ENCODE measurements around the gene NT5DC2.

The NT5DC2 gene

DNA sequence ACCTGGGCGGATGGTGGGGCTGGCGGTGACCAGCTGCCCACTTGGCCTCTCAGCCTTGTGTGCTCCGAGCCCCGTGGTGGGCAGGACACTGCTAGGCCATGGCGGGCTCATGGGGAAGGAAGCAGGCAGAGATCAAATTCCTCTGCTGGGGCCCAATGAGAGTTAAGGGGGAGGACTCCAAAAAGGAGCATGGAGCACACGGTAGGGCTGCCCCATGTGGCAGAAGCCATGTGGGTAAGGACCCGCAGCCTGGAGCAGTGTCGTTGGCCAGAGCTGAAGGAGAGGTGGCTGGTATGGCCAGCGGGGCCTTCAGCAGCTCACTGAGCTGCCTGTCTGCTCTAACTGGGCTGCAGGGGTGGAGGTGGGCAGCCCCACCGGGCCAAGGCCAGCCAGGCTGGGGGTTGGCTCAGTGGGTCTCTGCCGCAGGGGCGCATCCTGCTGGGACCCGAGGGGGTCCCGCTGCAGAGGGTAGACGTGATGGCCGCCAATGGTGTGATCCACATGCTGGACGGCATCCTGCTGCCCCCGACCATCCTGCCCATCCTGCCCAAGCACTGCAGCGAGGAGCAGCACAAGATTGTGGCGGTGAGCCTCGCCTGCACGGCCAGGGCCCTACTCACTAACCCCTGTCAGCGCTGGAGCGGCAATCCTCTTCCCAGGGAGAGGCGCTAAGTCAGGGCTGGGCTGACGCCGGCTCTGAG, 27.2 kb downstream of the NT5DC2 start:
- no peak for DNase-seq

DNA sequence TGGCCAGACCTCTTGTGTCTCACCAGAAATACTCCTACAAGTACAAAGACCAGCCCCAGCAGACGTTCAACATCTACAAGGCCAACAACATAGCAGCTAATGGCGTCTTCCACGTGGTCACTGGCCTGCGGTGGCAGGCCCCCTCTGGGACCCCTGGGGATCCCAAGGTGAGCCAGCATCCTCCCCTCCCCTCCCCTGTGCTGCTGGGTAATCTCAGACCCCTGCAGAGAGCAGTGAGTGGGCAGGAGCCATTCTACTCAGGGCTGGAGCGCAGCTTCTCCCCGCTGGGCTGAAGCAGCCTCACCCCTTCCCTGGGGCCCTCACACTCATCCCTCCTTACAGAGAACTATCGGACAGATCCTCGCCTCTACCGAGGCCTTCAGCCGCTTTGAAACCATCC, 28.7 kb downstream of the NT5DC2 start:
- DNase-seq: no peak

DNA sequence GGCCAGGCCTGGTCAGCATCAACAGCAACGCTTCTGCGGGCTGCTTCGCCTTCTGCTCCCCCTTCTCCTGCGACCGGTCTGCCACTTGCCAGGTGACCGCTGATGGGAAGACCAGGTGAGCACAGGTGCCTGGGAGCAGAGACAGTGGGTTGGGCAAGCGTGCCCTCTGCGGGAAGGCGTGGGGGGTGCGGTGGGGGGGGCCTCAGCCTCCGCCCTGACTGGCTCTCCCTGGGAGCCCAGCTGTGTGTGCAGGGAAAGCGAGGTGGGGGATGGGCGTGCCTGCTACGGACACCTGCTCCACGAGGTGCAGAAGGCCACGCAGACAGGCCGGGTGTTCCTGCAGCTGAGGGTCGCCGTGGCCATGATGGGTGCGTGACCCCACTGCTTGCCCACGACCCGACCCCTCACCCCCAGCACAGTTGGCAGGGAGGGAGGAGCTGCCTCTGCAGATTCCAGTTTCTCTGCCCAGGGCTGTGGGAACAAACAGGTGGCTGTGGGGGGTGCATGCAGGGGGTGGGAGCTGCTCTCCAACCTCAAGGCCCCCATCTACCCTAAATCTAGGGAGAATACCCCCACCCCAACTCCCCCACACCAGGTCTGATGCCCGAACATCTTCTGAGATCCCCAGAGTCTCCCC, 29.8 kb downstream of the NT5DC2 start:
- no peak for DNase-seq

DNA sequence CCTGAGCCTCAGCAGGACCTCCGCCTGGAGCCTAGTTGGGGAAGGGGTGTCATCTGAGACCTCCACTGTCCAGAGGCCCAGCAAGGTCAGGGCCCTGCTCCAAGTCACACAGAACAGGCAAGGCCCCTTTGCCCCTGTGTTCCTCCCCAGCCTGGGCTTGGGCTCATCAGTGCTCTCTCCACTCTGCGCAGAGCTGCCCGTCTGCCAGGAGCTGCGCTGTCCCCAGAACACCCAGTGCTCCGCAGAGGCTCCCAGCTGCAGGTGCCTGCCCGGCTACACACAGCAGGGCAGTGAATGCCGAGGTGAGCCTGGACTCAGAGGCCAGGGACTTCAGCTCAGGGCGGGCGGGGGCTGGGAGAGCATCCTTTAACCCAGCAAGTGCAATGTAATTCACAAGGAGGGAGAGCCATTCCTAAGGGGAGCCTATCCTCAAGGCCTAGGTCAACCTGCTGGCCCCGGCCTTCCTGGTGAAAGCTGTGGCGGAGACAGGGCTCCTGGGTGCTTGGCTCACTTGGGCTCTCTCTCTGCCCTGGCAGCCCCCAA, 30.8 kb downstream of the NT5DC2 start:
- DNase-seq: no peak

DNA sequence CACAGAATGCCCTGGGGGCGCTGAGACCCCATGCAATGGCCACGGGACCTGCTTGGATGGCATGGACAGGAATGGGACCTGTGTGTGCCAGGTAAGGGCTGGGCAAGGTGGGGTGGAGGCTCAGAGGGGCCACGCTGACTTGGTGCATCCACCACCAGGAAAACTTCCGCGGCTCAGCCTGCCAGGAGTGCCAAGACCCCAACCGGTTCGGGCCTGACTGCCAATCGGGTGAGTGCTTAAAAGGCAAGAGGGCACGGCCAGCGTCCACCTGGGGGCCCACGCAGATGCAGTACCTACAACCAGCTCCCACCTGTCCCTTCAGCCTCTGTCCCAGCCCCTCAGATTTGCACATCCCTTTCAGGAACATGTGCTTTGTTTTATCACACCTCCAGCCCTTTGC, 31.7 kb downstream of the NT5DC2 start:
- no peak for DNase-seq

DNA sequence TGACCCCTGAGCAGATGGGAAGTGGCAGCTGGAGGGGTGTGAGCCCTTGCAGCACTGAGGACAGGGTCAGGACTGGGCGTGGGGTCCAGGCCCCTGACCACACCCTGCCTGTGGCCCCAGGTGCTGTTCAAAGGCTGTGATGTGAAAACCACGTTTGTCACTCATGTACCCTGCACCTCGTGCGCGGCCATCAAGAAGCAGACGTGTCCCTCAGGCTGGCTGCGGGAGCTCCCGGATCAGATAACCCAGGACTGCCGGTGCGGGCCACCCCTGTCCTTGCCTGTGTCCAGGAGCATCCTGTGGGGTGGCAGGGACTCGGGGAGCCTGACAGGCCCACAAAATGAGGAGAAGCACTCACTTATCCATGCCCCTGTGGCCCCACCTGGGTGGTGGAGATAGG, 32.6 kb downstream of the NT5DC2 start:
- no peak for DNase-seq

DNA sequence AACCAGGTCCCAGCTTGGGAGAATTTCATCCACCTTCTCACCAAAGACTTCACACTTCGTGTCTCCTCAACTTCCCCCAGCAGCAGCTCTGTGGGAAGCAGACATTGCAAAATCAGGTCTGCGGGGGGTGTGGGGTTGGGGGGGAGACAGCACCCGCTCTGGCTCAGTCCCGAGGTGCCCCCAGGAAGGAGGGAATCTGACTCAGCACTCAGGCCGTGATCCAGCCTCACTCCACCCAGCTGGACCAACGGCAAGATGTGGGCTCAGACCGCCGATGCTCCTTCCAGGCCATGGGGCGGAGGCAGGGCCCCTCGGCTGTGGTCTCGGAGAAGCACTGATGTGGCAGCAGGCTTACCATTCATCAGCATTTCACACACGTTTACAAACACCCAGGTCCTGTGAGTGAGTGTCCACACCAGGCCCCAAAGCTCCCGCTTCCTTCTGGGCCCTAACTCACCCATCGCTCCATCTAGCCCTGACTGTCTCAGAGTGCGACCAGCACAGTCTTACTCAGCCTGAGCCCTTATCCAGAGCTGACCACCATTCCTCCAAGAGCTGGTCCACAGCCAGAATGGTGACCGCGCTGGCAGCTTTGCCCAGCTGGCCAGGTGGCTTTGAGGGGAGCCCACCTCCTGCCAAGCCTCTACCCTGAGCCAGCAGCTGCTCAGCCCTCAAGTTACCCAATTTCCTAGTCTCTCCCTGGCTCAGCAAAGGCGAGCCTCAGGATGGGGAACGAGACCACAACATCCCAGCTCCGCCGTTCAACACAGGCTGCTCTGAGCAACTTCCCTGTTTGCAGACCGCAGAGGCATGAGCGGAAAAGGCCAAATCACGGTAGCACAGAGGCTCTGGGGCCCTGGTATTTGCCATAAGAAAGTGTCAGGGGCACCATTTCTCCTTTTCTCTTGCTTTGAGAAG, 35.3 kb downstream of the NT5DC2 start:
- DNase-seq: no peak

DNA sequence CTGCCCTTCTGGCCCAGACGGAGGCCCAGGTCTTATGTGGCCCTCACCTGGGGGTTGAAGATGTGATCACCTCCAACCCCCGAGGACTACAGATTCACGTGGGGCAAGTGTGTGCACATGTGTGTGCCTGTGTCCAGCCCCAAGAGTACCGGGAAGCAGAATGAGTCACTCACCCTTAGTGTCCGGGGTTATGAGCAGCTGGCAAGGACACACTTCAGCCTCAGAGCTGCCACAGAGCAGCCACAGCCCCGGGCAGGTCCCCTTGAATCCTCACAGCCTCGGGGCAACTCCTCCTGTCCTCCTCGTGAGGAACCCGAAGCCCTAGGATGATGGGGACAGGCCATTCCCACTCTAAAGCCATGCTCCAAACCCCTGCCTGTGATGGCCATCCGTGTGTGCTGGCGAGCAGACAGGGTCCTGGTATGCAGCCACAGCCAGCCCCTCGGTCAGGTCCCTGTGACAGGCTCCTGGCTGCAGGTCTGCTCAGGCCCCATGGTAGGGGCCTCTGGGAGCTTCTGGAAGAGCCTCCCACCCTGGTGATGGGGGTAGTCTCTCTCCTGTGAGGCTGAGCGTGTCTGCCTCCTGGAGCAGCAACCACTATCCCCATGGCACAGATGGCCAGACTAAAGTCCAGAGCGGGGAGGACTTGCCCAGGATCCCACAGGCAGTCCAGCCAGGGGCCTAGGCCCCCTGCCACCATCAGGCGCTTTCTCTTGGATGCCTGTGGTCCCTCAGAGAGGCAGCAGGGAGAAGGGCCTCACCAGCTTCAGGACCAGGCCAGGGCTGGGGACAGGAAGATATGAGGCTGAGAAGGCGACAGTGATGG, 37.7 kb downstream of the NT5DC2 start:
- DNase-seq: no peak

DNA sequence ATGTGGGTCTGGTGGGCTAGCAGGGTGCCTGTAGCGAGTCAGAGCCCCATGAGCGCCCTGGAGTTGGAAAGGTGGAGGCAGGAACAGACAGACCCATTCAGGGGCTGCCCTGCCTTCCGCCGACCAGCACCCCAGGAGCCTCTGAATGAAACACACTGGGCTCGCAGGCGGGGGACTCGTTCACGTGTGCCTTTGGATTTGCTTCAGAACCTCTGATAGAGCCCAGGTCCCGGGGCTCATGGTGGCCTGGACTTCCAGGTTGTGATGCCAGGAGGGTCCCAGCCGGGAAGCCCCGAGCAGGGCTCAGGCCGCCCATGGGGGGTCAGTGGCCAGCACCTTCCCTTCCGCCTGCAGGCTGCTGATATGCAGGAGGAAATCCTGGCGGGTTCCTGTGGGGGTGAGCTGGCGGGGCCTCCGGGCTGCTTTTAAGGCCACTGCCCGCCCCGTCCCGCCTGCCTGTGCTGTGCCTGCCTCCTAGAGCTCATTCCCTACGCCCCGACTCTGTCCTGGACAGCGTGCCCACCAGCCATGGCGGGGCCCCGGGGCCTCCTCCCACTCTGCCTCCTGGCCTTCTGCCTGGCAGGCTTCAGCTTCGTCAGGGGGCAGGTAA, 38.7 kb downstream of the NT5DC2 start, which contains the start of gene STAB1:
Gene STAB1, plus strand, starts transcription at position 453 of the 610 bp plus-strand sequence. Its CDS starts 76 bp downstream, at position 529.
- no peak for DNase-seq

DNA sequence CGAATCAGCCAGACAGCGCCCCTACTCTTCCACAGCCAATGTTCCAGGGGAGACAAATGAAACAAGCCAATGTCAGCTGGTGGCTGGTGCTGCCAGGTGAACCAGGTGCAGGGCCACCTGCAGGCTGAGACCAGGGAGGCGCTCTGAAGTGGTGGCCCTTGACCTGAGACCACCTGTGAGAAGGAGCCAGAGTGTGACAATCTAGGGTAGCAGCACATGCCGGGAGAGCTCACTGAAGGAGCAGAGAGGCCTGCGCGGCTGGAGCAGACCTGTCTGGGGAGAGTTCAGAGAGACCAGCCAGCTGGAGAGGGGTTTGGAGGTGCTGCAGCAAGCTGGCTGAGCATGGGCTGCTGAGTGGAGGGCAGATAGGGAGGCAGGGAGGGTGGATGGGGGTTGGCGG, 39.2 kb downstream of the NT5DC2 start:
- DNase-seq: no peak

DNA sequence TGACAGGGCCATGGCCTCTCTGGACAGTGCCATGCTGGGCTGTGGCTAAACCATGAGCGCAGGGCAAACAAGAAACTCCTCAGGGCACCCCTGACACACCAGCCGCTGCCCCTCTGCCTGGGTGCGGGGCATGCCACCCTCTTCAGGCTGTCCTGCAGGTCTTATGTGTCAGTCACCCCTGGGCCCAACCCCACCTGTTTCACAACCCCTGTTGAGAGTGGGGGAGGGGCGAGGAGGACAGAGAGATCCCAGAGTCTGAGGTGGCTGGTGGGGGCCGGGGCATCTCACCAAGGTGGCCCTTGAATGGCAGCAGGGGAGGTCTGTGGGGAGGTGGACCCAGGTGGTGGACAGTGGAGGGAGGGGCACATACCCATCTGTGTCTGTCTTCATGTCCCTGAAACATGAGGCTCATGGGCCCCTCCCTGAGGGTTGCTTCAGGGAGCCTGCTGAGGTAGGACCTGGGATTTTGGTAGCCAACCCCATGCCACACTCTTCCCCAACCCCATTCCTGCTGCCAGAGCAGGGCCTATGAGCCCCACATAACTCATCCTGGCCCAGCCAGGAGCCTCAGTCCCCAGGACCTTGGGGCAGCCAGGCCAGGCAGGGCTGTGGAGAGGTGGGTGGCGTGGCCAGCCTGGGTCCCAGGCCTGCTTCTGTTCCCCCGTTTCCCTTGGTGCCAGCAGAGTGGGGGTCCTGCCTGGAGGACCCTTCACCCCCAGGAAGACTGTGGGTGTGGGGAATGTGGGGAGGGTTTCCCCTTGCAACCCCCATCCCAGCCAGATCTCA, 40.2 kb downstream of the NT5DC2 start:
- no peak for DNase-seq

DNA sequence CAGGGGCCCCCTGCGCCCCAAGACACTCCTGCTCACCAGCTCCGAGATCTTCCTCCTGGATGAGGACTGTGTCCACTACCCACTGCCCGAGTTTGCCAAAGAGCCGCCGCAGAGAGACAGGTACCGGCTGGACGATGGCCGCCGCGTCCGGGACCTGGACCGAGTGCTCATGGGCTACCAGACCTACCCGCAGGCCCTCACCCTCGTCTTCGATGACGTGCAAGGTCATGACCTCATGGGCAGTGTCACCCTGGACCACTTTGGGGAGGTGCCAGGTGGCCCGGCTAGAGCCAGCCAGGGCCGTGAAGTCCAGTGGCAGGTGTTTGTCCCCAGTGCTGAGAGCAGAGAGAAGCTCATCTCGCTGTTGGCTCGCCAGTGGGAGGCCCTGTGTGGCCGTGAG, 41.6 kb downstream of the NT5DC2 start:
- DNase-seq: no peak

DNA sequence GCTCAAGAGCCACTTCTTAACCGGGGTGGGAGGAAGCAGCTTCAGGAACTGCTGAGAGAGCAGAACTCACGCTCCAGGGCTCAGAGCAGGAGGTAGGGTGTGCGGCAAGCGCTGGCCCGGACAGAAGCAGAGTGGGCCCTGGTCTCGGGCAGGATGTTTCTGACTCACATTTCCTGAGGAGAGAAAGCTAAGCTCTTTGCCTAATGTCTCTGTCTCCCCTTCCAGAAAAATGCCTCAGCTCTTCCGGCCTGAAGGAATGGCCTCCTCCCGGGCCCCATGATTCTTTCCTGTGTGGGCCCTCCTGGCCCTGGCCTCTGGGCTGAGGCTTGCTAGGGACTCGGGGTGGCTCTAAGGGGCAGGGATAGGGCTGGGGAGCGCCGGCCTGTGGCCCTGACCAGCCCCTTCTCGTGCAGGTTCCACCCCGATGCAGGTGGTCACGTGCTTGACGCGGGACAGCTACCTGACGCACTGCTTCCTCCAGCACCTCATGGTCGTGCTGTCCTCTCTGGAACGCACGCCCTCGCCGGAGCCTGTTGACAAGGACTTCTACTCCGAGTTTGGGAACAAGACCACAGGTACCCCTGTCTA, 42.6 kb downstream of the NT5DC2 start:
- no peak for DNase-seq

DNA sequence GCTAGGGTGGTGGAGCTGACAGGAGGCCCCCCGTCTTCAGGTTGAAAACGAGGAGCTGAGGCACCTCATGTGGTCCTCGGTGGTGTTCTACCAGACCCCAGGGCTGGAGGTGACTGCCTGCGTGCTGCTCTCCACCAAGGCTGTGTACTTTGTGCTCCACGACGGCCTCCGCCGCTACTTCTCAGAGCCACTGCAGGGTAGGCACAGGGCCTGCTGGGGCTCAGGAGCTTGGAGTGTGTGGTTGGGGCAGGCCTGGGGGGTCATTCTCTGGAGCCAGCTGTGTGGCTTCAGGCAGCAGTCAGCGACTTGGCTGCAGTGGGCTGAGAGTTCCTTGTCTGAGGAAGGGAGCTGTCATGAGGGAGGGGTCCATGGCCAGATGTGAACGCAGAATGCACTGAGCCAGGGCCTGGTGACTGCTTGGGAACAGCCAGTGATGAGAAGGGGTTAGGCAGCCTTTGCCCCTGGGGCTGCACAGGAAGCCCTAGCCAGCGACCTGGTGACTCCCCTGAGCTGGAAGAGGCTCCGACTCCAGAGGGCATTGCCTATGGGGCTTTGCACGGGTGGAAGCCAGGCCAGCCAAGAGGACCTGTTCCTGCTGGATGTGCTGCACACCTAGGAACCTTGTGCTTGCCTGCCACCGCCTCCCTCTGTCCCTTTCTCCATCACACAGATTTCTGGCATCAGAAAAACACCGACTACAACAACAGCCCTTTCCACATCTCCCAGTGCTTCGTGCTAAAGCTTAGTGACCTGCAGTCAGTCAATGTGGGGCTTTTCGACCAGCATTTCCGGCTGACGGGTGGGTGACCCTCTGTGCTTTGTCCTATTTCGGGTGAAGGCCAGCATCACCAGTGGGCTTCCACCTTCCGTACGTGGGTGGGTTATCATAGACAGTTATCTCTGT, 43.4 kb downstream of the NT5DC2 start:
- DNase-seq: no peak

DNA sequence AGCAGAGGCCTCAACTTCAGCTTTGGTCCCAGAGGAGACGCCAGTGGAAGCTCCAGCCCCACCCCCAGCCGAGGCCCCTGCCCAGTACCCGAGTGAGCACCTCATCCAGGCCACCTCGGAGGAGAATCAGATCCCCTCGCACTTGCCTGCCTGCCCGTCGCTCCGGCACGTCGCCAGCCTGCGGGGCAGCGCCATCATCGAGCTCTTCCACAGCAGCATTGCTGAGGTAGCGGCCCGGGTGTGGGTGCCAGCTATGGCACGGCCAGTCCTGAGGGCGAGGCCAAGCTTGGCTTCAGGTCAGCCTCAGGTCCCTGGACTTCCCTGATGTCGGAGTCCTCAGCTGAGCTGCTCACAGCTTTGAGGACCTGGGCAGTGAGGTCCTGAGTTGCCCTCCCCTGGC, 44.2 kb downstream of the NT5DC2 start:
- DNase-seq: no peak

DNA sequence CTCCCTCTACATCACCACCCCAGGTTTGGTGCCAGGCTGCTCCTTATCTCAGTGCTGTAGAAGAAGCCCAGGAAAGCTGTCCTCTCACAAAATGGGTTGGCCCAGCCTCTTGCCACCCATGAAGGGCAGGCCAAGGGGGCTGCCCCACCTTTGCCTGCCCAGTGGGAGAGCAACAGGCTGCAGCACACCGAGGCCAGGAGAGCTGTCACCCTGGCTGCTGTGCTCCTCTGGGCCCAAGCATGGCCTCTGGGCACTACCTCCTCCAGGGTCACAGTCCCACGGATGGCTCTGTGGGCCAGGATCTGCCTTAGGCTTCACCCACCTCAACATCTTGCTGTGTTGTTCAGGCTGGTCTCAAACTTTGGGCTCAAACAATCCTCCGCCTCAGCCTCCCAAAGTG, 44.9 kb downstream of the NT5DC2 start:
- no peak for DNase-seq

DNA sequence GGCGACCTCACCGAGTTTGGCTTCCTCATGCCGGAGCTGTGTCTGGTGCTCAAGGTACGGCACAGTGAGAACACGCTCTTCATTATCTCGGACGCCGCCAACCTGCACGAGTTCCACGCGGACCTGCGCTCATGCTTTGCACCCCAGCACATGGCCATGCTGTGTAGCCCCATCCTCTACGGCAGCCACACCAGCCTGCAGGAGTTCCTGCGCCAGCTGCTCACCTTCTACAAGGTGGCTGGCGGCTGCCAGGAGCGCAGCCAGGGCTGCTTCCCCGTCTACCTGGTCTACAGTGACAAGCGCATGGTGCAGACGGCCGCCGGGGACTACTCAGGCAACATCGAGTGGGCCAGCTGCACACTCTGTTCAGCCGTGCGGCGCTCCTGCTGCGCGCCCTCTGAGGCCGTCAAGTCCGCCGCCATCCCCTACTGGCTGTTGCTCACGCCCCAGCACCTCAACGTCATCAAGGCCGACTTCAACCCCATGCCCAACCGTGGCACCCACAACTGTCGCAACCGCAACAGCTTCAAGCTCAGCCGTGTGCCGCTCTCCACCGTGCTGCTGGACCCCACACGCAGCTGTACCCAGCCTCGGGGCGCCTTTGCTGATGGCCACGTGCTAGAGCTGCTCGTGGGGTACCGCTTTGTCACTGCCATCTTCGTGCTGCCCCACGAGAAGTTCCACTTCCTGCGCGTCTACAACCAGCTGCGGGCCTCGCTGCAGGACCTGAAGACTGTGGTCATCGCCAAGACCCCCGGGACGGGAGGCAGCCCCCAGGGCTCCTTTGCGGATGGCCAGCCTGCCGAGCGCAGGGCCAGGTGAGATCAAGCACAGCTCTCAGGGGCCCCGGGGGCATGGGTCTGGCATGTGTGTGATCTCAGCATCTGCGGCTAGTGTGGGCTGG, 45.6 kb downstream of the NT5DC2 start:
- no peak for DNase-seq

DNA sequence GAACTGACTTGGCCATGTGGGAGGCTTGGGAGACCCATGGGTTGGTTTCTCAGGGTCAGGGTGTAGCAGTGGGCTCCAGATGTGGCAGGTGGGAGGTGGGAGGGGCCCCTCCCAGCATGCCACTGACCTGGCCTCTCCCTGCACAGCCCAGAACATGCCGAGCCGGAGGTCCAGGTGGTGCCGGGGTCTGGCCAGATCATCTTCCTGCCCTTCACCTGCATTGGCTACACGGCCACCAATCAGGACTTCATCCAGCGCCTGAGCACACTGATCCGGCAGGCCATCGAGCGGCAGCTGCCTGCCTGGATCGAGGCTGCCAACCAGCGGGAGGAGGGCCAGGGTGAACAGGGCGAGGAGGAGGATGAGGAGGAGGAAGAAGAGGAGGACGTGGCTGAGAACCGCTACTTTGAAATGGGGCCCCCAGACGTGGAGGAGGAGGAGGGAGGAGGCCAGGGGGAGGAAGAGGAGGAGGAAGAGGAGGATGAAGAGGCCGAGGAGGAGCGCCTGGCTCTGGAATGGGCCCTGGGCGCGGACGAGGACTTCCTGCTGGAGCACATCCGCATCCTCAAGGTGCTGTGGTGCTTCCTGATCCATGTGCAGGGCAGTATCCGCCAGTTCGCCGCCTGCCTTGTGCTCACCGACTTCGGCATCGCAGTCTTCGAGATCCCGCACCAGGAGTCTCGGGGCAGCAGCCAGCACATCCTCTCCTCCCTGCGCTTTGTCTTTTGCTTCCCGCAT, 46.4 kb downstream of the NT5DC2 start:
- DNase-seq: no peak

All from DMS 273 treated with DMSO at 0.1 percent for 48 hours (cell line).